NCI-H2196 treated with DMSO at 0.1 percent for 48 hours (cell line): ENCODE results near the gene C17orf107.
"Not testable (repeated sequence)": the region's sequence is repeated elsewhere in the genome, so short reads cannot be mapped to it uniquely, and the experiment has no call there.

ENCODE experiments used
- DNase-seq: peaks from one replicate; lab custom pipeline; 2025; ENCODE audit not compliant: unreplicated experiment; lab: John Stamatoyannopoulos, UW

The C17orf107 gene

GRCh38 chr17:4899341-4900230 is at the start of gene C17orf107:
Gene C17orf107 (plus strand): TSS chr17:4899536. CDS start chr17:4899763, 227 bp downstream.
- peak; percentile 17 for DNase-seq

GRCh38 chr17:4850246-4850645 is 49.1 kb upstream of the C17orf107 start:
- DNase-seq = no peak

GRCh38 chr17:4851084-4851483 is 48.3 kb upstream of the C17orf107 start:
- DNase-seq = no peak

GRCh38 chr17:4852567-4853207 is 46.6 kb upstream of the C17orf107 start:
- DNase-seq = no peak

- no peak for DNase-seq
These were observed 46.1 kb upstream of the C17orf107 start for GRCh38 chr17:4853208-4853671.

GRCh38 chr17:4854111-4854681 is 45.1 kb upstream of the C17orf107 start:
- DNase-seq = no peak

- DNase-seq = no peak
These were observed 42.9 kb upstream of the C17orf107 start for GRCh38 chr17:4856271-4856936.

GRCh38 chr17:4856937-4857314 is 42.4 kb upstream of the C17orf107 start:
- no peak for DNase-seq

- not testable (repeated sequence) for DNase-seq
These were observed 42.0 kb upstream of the C17orf107 start for GRCh38 chr17:4857347-4857746.

- no peak for DNase-seq
These were observed 41.1 kb upstream of the C17orf107 start for GRCh38 chr17:4858068-4858881.

- DNase-seq = no peak
These were observed 40.5 kb upstream of the C17orf107 start for GRCh38 chr17:4858882-4859260.

GRCh38 chr17:4859816-4860625 is 39.3 kb upstream of the C17orf107 start:
- no peak for DNase-seq

GRCh38 chr17:4860651-4861050 is 38.7 kb upstream of the C17orf107 start:
- no peak for DNase-seq

GRCh38 chr17:4861052-4861451 is 38.3 kb upstream of the C17orf107 start:
- no peak for DNase-seq

- no peak for DNase-seq
These were observed 36.6 kb upstream of the C17orf107 start for GRCh38 chr17:4862720-4863119.

- no peak for DNase-seq
These were observed 36.0 kb upstream of the C17orf107 start for GRCh38 chr17:4863321-4863720.

GRCh38 chr17:4867535-4867934 is 31.8 kb upstream of the C17orf107 start:
- DNase-seq = not testable (repeated sequence)

GRCh38 chr17:4869058-4869998 is 30.0 kb upstream of the C17orf107 start:
- not testable (repeated sequence) for DNase-seq

GRCh38 chr17:4870855-4871254 is 28.5 kb upstream of the C17orf107 start:
- DNase-seq = no peak
